Measurements from ENCODE around the gene MINK1. TPM values are rescaled to one million over a fixed set of nuclear protein-coding genes. Genes with fewer than 3 reads are reported as not detected.

The MINK1 gene
- total RNA-seq, 1 donor from 2014 or later = 90.6 TPM

DNA sequence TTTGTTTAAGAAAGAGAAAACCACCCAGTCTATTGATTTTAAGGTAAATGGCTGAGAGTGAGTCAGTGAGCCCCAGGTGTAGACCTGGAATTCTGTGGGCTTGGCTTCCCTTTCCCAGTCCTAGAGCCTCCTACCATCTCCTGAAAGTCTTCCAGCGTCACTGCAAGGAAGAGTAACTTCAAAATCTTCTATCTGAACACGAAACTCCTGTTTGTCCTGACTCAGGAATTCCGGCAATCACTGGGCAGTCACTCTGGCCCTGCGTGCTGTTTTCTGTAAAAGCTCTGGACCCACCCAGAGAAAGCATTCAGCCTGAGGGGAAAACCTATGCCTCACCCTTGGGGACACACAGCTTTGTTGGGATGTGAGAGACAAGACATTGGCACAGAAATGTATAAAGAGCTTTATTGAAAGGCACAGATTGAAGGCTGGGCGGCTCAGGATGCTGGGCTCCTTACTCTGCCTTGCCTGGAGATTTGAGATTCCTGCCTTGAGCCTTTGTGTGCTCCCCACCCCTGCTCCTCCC is 15.9 kb downstream of the MINK1 start:
- Mint-ChIP-seq H3K9me3 (ENCODE audit: low read depth) (no peaks in the 10 kb centered on the region), H3K27me3 (ENCODE audit: low read depth) (no peaks in the 10 kb centered on the region), H3K27ac (ENCODE audit: unreplicated experiment) (peak overlapping the region; percentile 90), H3K36me3 (ENCODE audit: low read depth) (no peaks in the 10 kb centered on the region), H3K4me3 (ENCODE audit: unreplicated experiment) (peak overlapping the region; percentile 47), H3K4me1 (ENCODE audit: low read depth) (peaks cover 80% of the 10 kb centered on the region)
- TF ChIP-seq, protein P1, sequence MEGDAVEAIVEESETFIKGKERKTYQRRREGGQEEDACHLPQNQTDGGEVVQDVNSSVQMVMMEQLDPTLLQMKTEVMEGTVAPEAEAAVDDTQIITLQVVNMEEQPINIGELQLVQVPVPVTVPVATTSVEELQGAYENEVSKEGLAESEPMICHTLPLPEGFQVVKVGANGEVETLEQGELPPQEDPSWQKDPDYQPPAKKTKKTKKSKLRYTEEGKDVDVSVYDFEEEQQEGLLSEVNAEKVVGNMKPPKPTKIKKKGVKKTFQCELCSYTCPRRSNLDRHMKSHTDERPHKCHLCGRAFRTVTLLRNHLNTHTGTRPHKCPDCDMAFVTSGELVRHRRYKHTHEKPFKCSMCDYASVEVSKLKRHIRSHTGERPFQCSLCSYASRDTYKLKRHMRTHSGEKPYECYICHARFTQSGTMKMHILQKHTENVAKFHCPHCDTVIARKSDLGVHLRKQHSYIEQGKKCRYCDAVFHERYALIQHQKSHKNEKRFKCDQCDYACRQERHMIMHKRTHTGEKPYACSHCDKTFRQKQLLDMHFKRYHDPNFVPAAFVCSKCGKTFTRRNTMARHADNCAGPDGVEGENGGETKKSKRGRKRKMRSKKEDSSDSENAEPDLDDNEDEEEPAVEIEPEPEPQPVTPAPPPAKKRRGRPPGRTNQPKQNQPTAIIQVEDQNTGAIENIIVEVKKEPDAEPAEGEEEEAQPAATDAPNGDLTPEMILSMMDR (IDR thresholded peaks at IDR 0.05) = no peak
- no peak for DNase-seq (ENCODE audit: low spot score)

DNA sequence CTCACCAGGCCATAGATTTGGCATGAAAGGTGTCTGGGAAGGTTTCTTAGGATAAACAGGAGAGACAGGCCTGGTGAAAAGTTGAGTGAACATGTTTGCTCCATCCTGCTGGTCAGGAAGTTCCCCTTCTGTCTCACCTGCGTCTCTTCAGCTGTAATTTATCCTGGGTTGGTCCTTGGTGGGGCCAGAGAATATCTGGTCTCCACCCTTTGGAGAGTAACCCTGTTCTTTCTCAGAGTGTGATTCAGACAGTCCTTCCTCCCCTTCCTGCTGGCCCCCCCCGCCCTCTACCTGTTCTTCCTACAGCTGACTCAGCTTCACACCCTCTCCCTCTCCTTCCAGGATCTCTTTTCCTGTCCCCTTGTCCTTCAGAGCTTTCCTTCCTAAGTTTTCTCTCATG is 17.1 kb downstream of the MINK1 start:
- Mint-ChIP-seq H3K36me3 (ENCODE audit: low read depth) (peaks cover 3% of the 10 kb centered on the region), H3K27me3 (ENCODE audit: low read depth) (no peaks in the 10 kb centered on the region), H3K4me3 (ENCODE audit: unreplicated experiment) (no peak overlapping the region), H3K4me1 (ENCODE audit: low read depth) (peaks cover 83% of the 10 kb centered on the region), H3K27ac (ENCODE audit: unreplicated experiment) (peak overlapping the region; percentile 90), H3K9me3 (ENCODE audit: low read depth) (no peaks in the 10 kb centered on the region)
- no peak for DNase-seq (ENCODE audit: low spot score)
- TF ChIP-seq, protein P1 (IDR thresholded peaks at IDR 0.05) = no peak

DNA sequence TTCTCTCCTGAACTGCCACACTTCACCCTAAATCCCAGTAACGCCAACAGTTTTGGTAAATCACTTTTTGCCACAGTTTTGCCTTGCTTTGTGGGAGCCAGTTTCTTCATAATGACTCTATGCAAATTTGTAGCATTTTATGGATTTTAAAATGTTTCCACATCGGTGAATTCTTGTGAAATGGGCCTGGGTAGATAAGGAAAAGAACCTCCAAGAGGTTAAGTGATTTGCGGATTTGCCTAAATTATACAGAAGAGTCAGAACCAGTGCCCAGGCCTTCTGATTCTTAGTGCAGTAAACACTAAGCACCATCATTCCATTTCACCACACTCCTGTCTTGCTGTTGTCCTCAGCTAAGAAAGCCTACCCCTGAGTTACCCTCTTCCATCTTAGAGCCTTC is 17.9 kb downstream of the MINK1 start:
- Mint-ChIP-seq H3K4me3 (ENCODE audit: unreplicated experiment) (no peak overlapping the region), H3K27me3 (ENCODE audit: low read depth) (no peaks in the 10 kb centered on the region), H3K4me1 (ENCODE audit: low read depth) (peaks cover 74% of the 10 kb centered on the region), H3K36me3 (ENCODE audit: low read depth) (peaks cover 5% of the 10 kb centered on the region), H3K27ac (ENCODE audit: unreplicated experiment) (peak overlapping the region; percentile 94), H3K9me3 (ENCODE audit: low read depth) (no peaks in the 10 kb centered on the region)
- TF ChIP-seq, protein P1 (IDR thresholded peaks at IDR 0.05) = no peak
- no peak for DNase-seq (ENCODE audit: low spot score)

DNA sequence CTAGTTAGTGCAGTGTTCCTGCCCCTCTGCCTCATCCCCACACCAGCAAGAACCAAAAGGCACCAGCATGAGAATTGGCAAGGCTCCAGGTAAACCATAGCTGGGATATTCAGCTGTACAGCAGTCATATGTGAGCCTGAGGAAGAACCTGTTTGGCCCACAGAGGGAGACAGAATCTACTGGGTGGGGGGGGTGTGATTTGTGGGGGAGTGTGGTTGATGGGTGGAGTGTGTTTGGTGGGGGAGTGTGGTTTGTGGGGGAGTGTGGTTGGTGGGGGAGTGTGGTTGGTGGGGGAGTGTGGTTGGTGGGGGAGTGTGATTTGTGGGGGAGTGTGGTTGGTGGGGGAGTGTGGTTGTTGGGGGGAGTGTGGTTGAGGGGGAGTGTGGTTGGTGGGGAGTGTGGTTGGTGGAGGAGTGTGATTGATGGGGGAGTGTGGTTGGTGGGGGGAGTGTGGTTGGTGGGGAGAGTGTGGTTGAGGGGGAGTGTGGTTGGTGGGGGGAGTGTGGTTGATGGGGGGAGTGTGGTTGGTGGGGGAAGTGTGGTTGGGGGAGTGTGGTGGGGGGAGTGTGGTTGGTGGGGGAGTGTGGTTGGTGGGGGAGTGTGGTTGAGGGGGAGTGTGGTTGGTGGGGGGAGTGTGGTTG is 19.5 kb downstream of the MINK1 start:
- no peaks in the 10 kb centered on the region for H3K27me3 Mint-ChIP-seq (ENCODE audit: low read depth)
- DNase-seq (ENCODE audit: low spot score) = no peak
- H3K4me1 Mint-ChIP-seq (ENCODE audit: low read depth) = peaks cover 67% of the 10 kb centered on the region
- H3K36me3 Mint-ChIP-seq (ENCODE audit: low read depth) = peaks cover 6% of the 10 kb centered on the region
- H3K9me3 Mint-ChIP-seq (ENCODE audit: low read depth) = no peaks in the 10 kb centered on the region
- H3K4me3 Mint-ChIP-seq (ENCODE audit: unreplicated experiment) = no peak overlapping the region
- H3K27ac Mint-ChIP-seq (ENCODE audit: unreplicated experiment) = peak overlapping the region; percentile 94
- TF ChIP-seq, protein P1 (IDR thresholded peaks at IDR 0.05) = peak; percentile 11

DNA sequence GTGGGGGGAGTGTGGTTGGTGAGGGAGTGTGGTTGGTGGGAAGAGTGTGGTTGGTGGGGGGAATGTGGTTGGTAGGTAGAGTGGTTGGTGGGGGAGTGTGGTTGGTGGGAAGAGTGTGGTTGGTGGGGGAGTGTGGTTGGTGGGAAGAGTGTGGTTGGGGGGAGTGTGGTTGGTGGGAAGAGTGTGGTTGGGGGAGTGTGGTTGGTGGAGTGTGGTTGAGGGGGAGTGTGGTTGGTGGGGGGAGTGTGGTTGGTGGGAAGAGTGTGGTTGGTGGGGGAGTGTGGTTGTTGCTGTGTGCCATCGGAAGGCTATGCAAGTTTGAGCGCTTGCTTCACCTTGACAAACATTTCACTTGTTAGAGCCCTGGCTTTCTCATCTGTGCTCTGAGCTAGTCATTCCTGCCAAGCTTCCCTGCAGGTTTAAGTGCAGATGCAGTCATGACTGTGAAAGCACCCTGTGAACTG is 20.1 kb downstream of the MINK1 start:
- H3K9me3 Mint-ChIP-seq (ENCODE audit: low read depth) = no peaks in the 10 kb centered on the region
- no peak for DNase-seq (ENCODE audit: low spot score)
- no peak overlapping the region for H3K4me3 Mint-ChIP-seq (ENCODE audit: unreplicated experiment)
- H3K27me3 Mint-ChIP-seq (ENCODE audit: low read depth) = no peaks in the 10 kb centered on the region
- peaks cover 67% of the 10 kb centered on the region for H3K4me1 Mint-ChIP-seq (ENCODE audit: low read depth)
- TF ChIP-seq, protein P1 (IDR thresholded peaks at IDR 0.05) = no peak
- H3K27ac Mint-ChIP-seq (ENCODE audit: unreplicated experiment) = peak overlapping the region; percentile 45
- H3K36me3 Mint-ChIP-seq (ENCODE audit: low read depth) = peaks cover 7% of the 10 kb centered on the region
